ENCODE results near the gene DCTN3. TPM values are rescaled to one million over a fixed set of nuclear protein-coding genes. Genes with fewer than 3 reads are reported as not detected.

Gene DCTN3
- total and polyA plus RNA-seq, 12 donors = 30.5 to 143 (median 127) TPM

DNA sequence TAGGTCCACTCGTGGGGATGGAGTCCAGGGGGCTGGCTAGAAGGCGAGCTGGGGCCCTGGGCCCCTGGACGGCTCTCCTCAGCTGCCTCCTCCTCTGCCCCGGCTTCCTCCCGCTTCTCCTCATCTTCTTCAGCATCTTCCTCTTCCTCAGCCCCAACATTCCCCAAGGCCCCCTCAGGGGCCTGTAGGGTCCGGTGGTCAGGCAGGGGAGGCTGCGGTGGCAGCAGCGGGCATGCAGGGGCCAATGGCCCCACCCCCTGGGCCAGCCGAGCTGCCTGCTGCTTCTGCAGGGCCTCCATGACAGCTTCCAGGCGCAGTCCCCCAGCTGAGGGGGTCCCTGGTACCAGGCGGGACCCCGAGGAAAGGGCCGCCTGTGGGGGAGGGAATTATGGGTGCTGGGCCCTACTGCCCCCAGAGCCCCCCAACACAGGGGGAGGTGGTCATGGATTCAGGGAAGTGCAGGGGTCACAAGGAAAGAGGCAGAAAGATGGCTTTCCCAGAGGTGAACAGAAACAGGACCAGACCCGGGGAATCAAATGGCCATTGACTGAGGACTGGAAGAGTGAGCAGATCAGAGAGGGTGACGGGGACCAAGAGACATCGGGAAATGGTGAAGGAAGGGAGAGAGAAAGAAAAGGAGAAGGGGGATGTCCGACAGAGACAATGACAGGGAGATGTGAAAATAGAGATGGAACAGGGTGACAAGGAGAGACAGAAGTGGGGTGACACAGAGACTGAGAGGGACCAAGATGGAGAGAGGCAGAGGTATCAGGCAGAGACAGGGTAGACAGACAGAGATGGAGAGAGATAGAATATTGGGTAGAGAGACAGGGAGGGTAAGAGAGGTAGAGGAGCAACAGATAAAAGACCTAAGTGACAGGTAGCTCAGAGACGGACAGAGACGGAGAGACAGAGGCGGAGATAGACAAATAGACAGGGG, 7.7 kb upstream of the DCTN3 start:
- no peaks in the 10 kb centered on the region for H3K9me3 ChIP-seq
- DNase-seq = no peak
- intact Hi-C loops (cut with DNase I) = no loop called here
- TF ChIP-seq, protein P1, sequence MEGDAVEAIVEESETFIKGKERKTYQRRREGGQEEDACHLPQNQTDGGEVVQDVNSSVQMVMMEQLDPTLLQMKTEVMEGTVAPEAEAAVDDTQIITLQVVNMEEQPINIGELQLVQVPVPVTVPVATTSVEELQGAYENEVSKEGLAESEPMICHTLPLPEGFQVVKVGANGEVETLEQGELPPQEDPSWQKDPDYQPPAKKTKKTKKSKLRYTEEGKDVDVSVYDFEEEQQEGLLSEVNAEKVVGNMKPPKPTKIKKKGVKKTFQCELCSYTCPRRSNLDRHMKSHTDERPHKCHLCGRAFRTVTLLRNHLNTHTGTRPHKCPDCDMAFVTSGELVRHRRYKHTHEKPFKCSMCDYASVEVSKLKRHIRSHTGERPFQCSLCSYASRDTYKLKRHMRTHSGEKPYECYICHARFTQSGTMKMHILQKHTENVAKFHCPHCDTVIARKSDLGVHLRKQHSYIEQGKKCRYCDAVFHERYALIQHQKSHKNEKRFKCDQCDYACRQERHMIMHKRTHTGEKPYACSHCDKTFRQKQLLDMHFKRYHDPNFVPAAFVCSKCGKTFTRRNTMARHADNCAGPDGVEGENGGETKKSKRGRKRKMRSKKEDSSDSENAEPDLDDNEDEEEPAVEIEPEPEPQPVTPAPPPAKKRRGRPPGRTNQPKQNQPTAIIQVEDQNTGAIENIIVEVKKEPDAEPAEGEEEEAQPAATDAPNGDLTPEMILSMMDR (IDR thresholded peaks at IDR 0.05) = no peak
- H3K27ac ChIP-seq = no peak overlapping the region
- peak overlapping the region in 7 of 10 donors; percentile 37 to 59 (median 48) for H3K4me3 ChIP-seq
- ATAC-seq = no peak
- H3K36me3 ChIP-seq = no peaks in the 10 kb centered on the region
- WGBS, 2 donors = 37 to 40% methylated on average over 20 of the region's 20 CpGs
- H3K4me1 ChIP-seq = peaks cover 4 to 31% (median 18%) of the 10 kb centered on the region in 9 donors
- peaks cover 37 to 81% (median 71%) of the 10 kb centered on the region in 7 donors for H3K27me3 ChIP-seq

DNA sequence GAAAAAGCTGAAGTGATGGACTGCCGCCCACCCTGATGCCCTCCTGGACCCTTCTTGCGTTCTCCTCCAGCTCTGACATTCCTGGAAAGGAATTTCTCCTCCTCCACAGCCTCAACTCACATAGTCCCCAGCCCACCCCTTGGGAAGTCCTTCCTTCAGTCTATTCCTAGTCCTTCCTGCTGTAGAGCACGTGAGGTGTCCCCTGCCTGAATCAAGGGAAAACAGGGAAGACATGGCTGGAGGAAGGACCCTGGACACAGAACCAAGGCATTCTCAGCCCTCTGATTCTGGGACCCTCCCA, 4.8 kb upstream of the DCTN3 start:
- Histone ChIP-seq H3K36me3 (no peaks in the 10 kb centered on the region), H3K27ac (no peak overlapping the region), H3K4me1 (peaks cover 4 to 38% (median 24%) of the 10 kb centered on the region in 9 donors), H3K9me3 (no peaks in the 10 kb centered on the region), H3K4me3 (no peak overlapping the region), H3K27me3 (peaks cover 37 to 92% (median 85%) of the 10 kb centered on the region in 7 donors)
- DNase-seq (no peak), ATAC-seq (no peak)
- TF ChIP-seq, protein P1 (IDR thresholded peaks at IDR 0.05) = no peak
- intact Hi-C loops (cut with DNase I) = no loop called here
- WGBS, 2 donors = 53 to 72% methylated on average over 3 of the region's 3 CpGs

DNA sequence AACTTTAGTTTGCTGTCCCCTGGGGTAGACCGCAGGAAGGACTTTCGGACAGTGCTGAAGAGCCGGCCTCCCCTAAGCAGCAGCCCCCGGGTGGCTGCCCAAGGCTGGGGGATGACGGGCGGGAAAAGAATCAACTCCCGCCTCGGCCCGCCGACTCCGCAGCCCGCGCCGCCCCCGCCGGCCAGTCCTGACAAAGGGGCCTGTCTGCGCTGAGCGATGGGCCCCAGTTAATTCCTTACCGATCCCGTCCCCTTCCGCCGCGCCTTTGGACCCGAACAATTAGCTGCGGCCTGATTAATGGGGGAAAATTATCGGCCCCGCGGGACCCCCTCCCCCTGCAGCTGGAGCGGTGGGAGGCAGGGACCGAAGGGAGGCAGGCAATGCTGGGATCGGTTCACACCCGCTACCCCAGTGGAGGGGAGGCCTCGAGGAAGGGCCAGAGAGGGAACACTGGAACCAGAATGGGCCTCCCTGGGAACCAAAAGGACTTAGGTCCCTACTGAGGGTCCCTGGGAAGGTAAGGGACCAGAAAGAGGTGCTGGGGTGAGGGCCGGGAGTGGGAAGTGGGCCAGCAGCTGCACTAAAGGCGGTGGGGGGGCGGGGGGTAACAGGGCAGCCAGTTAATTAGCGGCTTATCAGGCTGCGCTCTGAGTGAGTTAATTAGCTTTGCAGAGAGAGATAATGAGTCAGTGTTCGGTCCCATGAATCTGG, 4.3 kb upstream of the DCTN3 start:
- intact Hi-C loops (cut with DNase I) = no loop called here
- no peaks in the 10 kb centered on the region for H3K9me3 ChIP-seq
- H3K4me1 ChIP-seq = peaks cover 4 to 40% (median 27%) of the 10 kb centered on the region in 9 donors
- DNase-seq (no peak), ATAC-seq (no peak)
- WGBS, 2 donors = 11 to 14% methylated on average over 39 of the region's 39 CpGs
- no peaks in the 10 kb centered on the region for H3K36me3 ChIP-seq
- TF ChIP-seq, protein P1 (IDR thresholded peaks at IDR 0.05) = no peak
- peaks cover 37 to 87% (median 80%) of the 10 kb centered on the region in 7 donors for H3K27me3 ChIP-seq
- peak overlapping the region in 2 of 10 donors; percentile 6 to 18 for H3K4me3 ChIP-seq
- H3K27ac ChIP-seq = no peak overlapping the region

DNA sequence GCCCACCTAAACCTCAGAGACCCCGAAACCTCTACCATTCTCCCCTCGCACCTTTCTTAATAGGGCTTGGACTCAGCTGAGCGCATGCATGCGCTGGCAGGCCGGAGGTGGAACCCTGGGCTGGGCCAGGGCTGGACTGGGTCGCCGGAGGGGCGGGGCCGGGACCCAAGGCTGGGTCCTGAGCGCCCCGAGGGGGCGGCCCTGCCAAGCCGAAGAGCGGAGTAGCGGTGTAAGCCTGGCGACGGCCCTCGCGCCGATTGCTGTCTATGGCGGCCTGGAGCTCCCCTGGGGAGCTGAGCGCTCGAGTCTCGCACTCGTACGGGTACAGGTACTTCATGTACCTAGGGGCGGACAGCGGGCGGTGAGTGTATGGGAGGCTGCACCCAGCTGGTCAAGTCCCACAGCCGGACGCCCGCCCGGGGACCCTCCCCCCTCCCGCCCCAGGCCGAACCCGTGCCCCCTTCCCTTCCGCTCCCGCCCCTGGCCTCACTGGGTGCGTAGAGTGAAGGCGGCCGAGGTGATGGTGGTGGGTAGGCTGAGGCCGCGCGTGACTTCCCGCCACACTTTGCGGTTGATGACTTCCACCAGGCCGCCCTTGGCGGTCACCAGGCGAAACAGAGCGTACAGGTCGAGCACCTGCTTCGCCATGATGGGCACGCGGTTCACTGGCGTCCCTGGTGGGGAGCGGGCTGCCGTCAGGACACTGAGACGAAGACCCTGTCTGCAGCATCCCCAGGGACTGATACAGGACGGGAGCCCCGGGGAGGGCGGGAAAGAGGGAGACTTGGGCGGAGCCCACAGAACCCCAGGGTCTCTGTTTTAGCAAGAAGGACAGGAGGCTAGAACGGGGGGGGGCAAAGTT, 3.3 kb upstream of the DCTN3 start:
- peaks cover 37 to 77% (median 70%) of the 10 kb centered on the region in 7 donors for H3K27me3 ChIP-seq
- no peak overlapping the region for H3K4me3 ChIP-seq
- 9 to 11% methylated on average over 63 of the region's 63 CpGs for WGBS, 2 donors
- H3K27ac ChIP-seq = no peak overlapping the region
- TF ChIP-seq, protein P1 (IDR thresholded peaks at IDR 0.05) = no peak
- DNase-seq = no peak
- no peaks in the 10 kb centered on the region for H3K9me3 ChIP-seq
- H3K36me3 ChIP-seq = peaks cover 0 to 2% (median under 1%) of the 10 kb centered on the region in 9 donors
- intact Hi-C loops (cut with DNase I) = no loop called here
- peaks cover 3 to 41% (median 34%) of the 10 kb centered on the region in 9 donors for H3K4me1 ChIP-seq
- ATAC-seq = no peak

Measured in heart right ventricle (tissue), 16 donors.